ENCODE data around the gene NR4A1. TPM values are rescaled to one million over a fixed set of nuclear protein-coding genes. Genes with fewer than 3 reads are reported as not detected.

The NR4A1 gene
- total RNA-seq, 8 experiments from 2014 or later = 3.4 to 11.8 (median 7.7) TPM

- 25 to 100% (median 76%) methylated on average over 1 to 4 of the region's 11 CpGs; no CpG with 5 or more reads in 7 of the 10 experiments for WGBS, 10 experiments
- no peak overlapping the region for H3K4me3 ChIP-seq
- H3K27ac ChIP-seq = peak overlapping the region; percentile 25 to 52
- peaks cover 23 to 25% of the 10 kb centered on the region in 2 donors for H3K4me1 ChIP-seq (replicated peaks in 1 of 2)
- in situ Hi-C loops (cut with MboI; ENCODE audit: low pct_unique_long_range_greater_than_20kb in 2 of 9, low sequenced_read_pairs in 9 of 9, unreplicated experiment in 9 of 9) = loop anchor here in 2 of 9 experiments (10.0 kb wide), 1 partner anchor 58 kb away; no protein-coding TSS in a partner anchor
- peak; percentile 27 to 96 (median 90) for ATAC-seq (replicated peaks in 6 of 8)
These were observed 31.9 kb downstream of the NR4A1 start for GRCh38 chr12:52082988-52083637.

DNA sequence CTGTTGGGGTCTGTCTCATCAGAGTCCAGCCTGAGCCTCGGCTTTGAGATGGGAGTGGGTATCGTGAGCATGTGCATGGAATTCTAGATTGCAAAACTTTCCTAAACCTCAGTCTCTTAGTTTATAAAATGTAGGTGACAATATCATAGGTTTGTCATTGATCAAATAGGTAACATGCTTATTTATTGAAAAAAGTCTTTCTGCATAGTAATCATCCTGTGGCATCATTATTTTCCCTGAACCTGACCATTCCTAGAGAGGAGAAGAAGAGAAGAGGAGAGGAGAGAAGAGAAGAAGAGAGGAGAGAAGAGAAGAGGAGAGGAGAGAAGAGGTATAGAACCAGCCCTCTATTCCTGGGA, 32.4 kb downstream of the NR4A1 start:
- ATAC-seq (replicated peaks in 6 of 8) = no peak
- Histone ChIP-seq H3K4me1 (replicated peaks in 1 of 2) (peaks cover 23 to 25% of the 10 kb centered on the region in 2 donors), H3K27ac (no peak overlapping the region), H3K4me3 (no peak overlapping the region)
- 0 to 40% (median 0%) methylated on average over 1 to 2 of the region's 2 CpGs; no CpG with 5 or more reads in 6 of the 10 experiments for WGBS, 10 experiments
- in situ Hi-C loops (cut with MboI; ENCODE audit: low pct_unique_long_range_greater_than_20kb in 2 of 9, low sequenced_read_pairs in 9 of 9, unreplicated experiment in 9 of 9) = loop anchor here in 2 of 9 experiments (10.0 kb wide), 1 partner anchor 59 kb away; no protein-coding TSS in a partner anchor

- WGBS, 10 experiments = 62 to 100% (median 82%) methylated on average over 1 to 4 of the region's 9 CpGs; no CpG with 5 or more reads in 2 of the 10 experiments
- no peak for ATAC-seq (replicated peaks in 6 of 8)
- in situ Hi-C loops (cut with MboI; ENCODE audit: low pct_unique_long_range_greater_than_20kb in 2 of 9, low sequenced_read_pairs in 9 of 9, unreplicated experiment in 9 of 9) = loop anchor here in 2 of 9 experiments (10.0 kb wide), 1 partner anchor 60 kb away; no protein-coding TSS in a partner anchor
- no peak overlapping the region for H3K27ac ChIP-seq
- H3K4me3 ChIP-seq = no peak overlapping the region
- peaks cover 23 to 25% of the 10 kb centered on the region in 2 donors for H3K4me1 ChIP-seq (replicated peaks in 1 of 2)
These were observed 33.4 kb downstream of the NR4A1 start for GRCh38 chr12:52084491-52085231.

DNA sequence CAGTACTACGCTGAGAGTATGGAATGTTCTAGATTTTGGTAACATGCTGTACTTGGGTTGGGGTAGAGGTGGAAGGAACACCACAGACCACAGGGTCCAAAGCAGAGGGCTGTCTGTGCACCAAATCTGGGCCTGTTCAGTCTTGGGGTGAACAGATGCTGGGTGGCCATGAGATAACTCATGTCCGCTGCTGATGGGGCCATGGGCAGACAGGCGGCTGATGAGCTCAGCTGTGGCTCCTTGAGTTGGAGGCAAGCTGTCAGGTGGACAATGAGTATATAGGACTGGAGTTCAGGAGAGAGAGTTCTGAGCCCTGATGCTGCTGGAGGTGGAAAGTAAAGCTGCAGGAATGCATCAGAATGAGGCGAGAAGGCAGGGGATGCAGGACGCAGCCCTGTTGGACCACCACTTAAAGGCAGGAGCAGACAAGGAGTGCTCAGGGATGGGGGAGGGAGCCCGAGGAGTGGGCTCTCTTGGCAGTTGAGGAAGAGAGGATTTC, 34.5 kb downstream of the NR4A1 start:
- in situ Hi-C loops (cut with MboI; ENCODE audit: low pct_unique_long_range_greater_than_20kb in 2 of 9, low sequenced_read_pairs in 9 of 9, unreplicated experiment in 9 of 9) = loop anchor here in 2 of 9 experiments (10.0 kb wide), 1 partner anchor 61 kb away; no protein-coding TSS in a partner anchor
- no peak overlapping the region for H3K4me3 ChIP-seq
- ATAC-seq (replicated peaks in 6 of 8) = no peak
- H3K4me1 ChIP-seq (replicated peaks in 1 of 2) = peaks cover 23 to 25% of the 10 kb centered on the region in 2 donors
- 44 to 100% (median 80%) methylated on average over 1 to 4 of the region's 6 CpGs; no CpG with 5 or more reads in 4 of the 10 experiments for WGBS, 10 experiments
- H3K27ac ChIP-seq = no peak overlapping the region

GRCh38 chr12:52086366-52086765, 35.1 kb downstream of the NR4A1 start:
- peaks cover 18 to 19% of the 10 kb centered on the region in 2 donors for H3K4me1 ChIP-seq (replicated peaks in 1 of 2)
- ATAC-seq (replicated peaks in 6 of 8) = peak in 3 of 8 experiments; percentile 62 to 85 (median 64)
- H3K27ac ChIP-seq = no peak overlapping the region
- in situ Hi-C loops (cut with MboI; ENCODE audit: low pct_unique_long_range_greater_than_20kb in 2 of 9, low sequenced_read_pairs in 9 of 9, unreplicated experiment in 9 of 9) = loop anchor here in 2 of 9 experiments (10.0 kb wide), 1 partner anchor 62 kb away; no protein-coding TSS in a partner anchor
- no peak overlapping the region for H3K4me3 ChIP-seq
- 60 to 85% (median 67%) methylated on average over 1 to 6 of the region's 9 CpGs; no CpG with 5 or more reads in 6 of the 10 experiments for WGBS, 10 experiments

- no peak for ATAC-seq (replicated peaks in 6 of 8)
- no peak overlapping the region for H3K27ac ChIP-seq
- no peak overlapping the region for H3K4me3 ChIP-seq
- in situ Hi-C loops (cut with MboI; ENCODE audit: low pct_unique_long_range_greater_than_20kb in 2 of 9, low sequenced_read_pairs in 9 of 9, unreplicated experiment in 9 of 9) = loop anchor here in 2 of 9 experiments (10.0 kb wide), 1 partner anchor 62 kb away; no protein-coding TSS in a partner anchor
- 72 to 87% (median 74%) methylated on average over 4 to 14 of the region's 22 CpGs; no CpG with 5 or more reads in 6 of the 10 experiments for WGBS, 10 experiments
- H3K4me1 ChIP-seq (replicated peaks in 1 of 2) = peaks cover 9 to 11% of the 10 kb centered on the region in 2 donors
These were observed 35.9 kb downstream of the NR4A1 start for GRCh38 chr12:52086944-52087835.

DNA sequence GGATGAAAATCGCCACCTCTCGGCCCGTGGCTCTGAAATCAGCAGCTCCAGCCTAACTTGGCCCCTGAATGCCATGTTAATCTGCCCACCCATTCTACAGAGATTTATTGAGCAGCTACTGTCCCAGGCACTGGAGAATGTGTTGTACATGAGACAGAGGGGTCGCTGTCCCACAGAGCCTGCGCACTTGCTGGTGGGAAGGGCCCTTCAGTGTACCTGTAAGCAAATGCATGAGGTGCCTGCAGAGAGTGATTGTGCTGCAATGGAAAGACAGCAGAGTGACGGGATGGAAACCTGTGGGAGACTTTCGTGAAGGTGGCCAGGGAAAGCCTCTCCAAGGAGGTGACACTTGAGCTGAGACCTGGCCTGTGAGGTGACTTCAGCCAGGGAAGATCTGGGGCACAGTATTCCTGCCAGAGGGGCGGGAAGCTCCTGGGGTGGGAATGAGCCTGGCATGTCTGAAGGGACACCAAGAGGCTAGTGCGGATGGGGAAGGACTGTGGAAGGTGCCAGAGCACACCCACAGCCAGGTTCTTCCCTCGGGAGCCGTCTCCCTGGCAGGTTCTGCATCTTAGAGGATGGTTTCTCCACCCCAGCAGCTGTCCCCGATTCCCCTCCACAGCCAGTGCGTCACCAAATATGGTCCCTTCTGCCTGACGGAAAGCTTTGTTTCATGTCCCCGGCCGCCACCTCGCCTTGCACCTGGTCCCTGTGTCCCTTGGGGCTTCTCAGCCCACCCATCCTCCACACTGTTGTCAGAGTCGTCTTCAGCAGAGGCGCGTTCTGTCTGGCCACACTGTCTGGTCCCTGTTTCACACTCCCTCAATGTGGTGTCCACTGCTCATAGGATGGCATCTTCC, 36.9 kb downstream of the NR4A1 start:
- H3K4me1 ChIP-seq (replicated peaks in 1 of 2) = peaks cover 2% of the 10 kb centered on the region in 2 donors
- ATAC-seq (replicated peaks in 6 of 8) = peak in 2 of 8 experiments; percentile 20 to 31
- 55 to 100% (median 68%) methylated on average over 1 to 7 of the region's 20 CpGs; no CpG with 5 or more reads in 4 of the 10 experiments for WGBS, 10 experiments
- H3K4me3 ChIP-seq = no peak overlapping the region
- no peak overlapping the region for H3K27ac ChIP-seq
- in situ Hi-C loops (cut with MboI; ENCODE audit: low pct_unique_long_range_greater_than_20kb in 2 of 9, low sequenced_read_pairs in 9 of 9, unreplicated experiment in 9 of 9) = loop anchor here in 2 of 9 experiments (10.0 kb wide), 1 partner anchor 63 kb away; no protein-coding TSS in a partner anchor

GRCh38 chr12:52089491-52089890, 38.2 kb downstream of the NR4A1 start:
- 56 to 100% (median 80%) methylated on average over 2 to 9 of the region's 11 CpGs; no CpG with 5 or more reads in 1 of the 10 experiments for WGBS, 10 experiments
- in situ Hi-C loops (cut with MboI; ENCODE audit: low pct_unique_long_range_greater_than_20kb in 2 of 9, low sequenced_read_pairs in 9 of 9, unreplicated experiment in 9 of 9) = loop anchor here in 2 of 9 experiments (10.0 kb wide), 1 partner anchor 65 kb away; no protein-coding TSS in a partner anchor
- Histone ChIP-seq H3K4me3 (no peak overlapping the region), H3K27ac (no peak overlapping the region), H3K4me1 (replicated peaks in 1 of 2) (no peaks in the 10 kb centered on the region)
- ATAC-seq (replicated peaks in 6 of 8) = no peak

DNA sequence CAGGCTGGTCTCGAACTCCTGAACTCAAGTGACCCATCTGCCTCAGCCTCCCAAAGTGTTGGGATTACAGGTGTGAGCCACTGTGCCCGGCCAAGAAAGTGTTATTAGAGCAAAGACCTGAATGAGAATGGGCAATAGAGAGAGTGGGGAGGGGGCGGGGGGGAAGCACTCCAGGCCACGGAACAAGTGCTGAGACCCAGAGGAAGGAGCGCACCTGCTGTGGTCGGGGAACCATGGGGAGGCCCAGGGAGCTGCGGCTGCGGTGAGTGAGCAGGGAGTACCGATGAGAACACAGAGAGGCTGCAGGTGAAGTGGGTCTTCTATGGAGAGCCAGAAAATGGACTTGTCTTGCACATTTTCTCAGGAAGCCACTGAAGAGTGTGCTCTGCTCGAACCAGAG, 39.0 kb downstream of the NR4A1 start:
- 20 to 100% (median 80%) methylated on average over 1 to 5 of the region's 10 CpGs; no CpG with 5 or more reads in 4 of the 10 experiments for WGBS, 10 experiments
- ATAC-seq (replicated peaks in 6 of 8) = no peak
- Histone ChIP-seq H3K27ac (no peak overlapping the region), H3K4me1 (replicated peaks in 1 of 2) (no peaks in the 10 kb centered on the region), H3K4me3 (no peak overlapping the region)
- in situ Hi-C loops (cut with MboI; ENCODE audit: low pct_unique_long_range_greater_than_20kb in 2 of 9, low sequenced_read_pairs in 9 of 9, unreplicated experiment in 9 of 9) = no loop called here

DNA sequence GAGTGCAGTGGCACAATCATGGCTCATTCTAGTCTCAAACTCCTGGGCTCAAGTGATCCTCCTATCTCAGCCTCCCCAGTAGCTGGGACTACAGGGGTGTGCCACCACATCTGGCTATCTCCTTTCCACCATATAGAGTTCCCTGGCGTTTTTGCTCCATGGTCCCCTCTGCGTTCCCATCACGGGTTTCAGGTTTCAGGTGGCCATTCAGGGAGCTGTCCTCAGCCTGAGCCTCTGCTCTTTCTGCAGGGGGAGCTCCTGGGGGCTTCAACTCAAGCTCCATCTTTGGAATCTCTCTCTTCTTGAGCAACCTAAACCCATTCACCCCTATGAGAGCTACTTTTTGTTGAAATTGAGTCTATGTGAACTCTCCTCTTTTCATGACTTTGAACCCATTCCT, 39.8 kb downstream of the NR4A1 start:
- H3K4me1 ChIP-seq (replicated peaks in 1 of 2) = no peaks in the 10 kb centered on the region
- no peak overlapping the region for H3K27ac ChIP-seq
- ATAC-seq (replicated peaks in 6 of 8) = no peak
- H3K4me3 ChIP-seq = no peak overlapping the region
- 0 to 43% (median 20%) methylated on average over 1 to 3 of the region's 3 CpGs; no CpG with 5 or more reads in 5 of the 10 experiments for WGBS, 10 experiments
- in situ Hi-C loops (cut with MboI; ENCODE audit: low pct_unique_long_range_greater_than_20kb in 2 of 9, low sequenced_read_pairs in 9 of 9, unreplicated experiment in 9 of 9) = no loop called here

GRCh38 chr12:52091869-52092268, 40.6 kb downstream of the NR4A1 start:
- 49 to 81% (median 70%) methylated on average over 1 to 8 of the region's 8 CpGs; no CpG with 5 or more reads in 1 of the 10 experiments for WGBS, 10 experiments

More at GRCh38 chr12:52091869-52092268, 40.6 kb downstream of the NR4A1 start:
- in situ Hi-C loops (cut with MboI; ENCODE audit: low pct_unique_long_range_greater_than_20kb in 2 of 9, low sequenced_read_pairs in 9 of 9, unreplicated experiment in 9 of 9) = no loop called here
- no peaks in the 10 kb centered on the region for H3K4me1 ChIP-seq (replicated peaks in 1 of 2)
- no peak overlapping the region for H3K4me3 ChIP-seq
- H3K27ac ChIP-seq = no peak overlapping the region
- ATAC-seq (replicated peaks in 6 of 8) = no peak
